ENCODE results near the gene NPHP4.

The NPHP4 gene

DNA sequence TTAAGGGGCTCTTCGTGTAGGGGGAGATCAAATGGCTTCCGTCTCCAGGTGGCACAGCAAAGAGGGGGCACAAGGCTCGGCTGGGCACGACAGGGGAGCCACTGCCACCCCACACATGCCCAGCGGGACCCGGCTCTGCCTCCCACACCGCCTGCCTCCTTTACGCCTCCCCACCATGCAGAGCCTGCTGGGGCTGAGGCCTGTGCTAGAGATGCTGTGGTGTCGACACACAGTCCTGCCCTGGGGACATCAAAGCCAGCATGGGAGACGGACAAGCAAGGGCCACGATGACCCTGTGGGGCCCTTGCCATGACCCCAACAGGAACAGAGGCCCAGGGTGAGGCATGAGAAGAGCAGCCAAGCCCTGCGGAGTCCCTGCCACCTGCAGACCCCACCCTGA is 102.8 kb downstream of the NPHP4 start:
- no peak overlapping the region for H3K4me3 ChIP-seq (replicated peaks in 1 of 2; ENCODE audit: low read depth in 2 of 2, low read length in 2 of 2)
- TF ChIP-seq, protein P1, sequence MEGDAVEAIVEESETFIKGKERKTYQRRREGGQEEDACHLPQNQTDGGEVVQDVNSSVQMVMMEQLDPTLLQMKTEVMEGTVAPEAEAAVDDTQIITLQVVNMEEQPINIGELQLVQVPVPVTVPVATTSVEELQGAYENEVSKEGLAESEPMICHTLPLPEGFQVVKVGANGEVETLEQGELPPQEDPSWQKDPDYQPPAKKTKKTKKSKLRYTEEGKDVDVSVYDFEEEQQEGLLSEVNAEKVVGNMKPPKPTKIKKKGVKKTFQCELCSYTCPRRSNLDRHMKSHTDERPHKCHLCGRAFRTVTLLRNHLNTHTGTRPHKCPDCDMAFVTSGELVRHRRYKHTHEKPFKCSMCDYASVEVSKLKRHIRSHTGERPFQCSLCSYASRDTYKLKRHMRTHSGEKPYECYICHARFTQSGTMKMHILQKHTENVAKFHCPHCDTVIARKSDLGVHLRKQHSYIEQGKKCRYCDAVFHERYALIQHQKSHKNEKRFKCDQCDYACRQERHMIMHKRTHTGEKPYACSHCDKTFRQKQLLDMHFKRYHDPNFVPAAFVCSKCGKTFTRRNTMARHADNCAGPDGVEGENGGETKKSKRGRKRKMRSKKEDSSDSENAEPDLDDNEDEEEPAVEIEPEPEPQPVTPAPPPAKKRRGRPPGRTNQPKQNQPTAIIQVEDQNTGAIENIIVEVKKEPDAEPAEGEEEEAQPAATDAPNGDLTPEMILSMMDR (IDR thresholded peaks at IDR 0.05; ENCODE audit: low read depth, low read length), result no peak
- DNase-seq (ENCODE audit: low read depth in 2 of 2), result no peak

DNA sequence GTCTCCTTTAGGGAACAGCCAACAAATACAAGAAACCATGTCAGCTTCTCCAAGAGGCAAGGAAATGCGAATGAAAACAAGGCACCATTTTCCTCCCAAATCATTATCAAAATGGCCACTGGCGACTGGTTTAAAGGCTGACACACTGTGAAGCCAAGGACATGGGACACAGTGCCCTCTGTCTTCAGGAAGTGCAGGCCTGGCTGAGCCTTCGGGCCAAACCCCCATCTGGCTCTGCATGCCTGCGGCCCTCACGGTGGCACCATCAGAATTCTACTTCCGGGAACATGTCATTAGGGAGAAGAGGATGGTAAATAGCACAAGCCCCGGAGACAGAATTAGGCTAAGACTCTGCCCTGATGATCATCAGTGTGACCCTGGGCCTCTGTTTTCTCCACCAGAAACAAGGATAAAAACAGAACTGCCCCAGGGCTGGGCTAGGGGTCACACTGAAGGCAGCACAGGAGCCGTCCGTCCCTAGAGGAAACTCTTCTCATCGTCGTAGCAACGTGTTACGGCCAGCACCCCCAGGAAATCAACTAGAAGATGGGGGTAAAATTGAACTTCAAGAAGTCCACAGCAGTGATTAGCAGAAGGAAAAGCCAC is 103.5 kb downstream of the NPHP4 start:
- no peak for DNase-seq (ENCODE audit: low read depth in 2 of 2)
- TF ChIP-seq, protein P1 (IDR thresholded peaks at IDR 0.05; ENCODE audit: low read depth, low read length), result no peak
- no peak overlapping the region for H3K4me3 ChIP-seq (replicated peaks in 1 of 2; ENCODE audit: low read depth in 2 of 2, low read length in 2 of 2)

DNA sequence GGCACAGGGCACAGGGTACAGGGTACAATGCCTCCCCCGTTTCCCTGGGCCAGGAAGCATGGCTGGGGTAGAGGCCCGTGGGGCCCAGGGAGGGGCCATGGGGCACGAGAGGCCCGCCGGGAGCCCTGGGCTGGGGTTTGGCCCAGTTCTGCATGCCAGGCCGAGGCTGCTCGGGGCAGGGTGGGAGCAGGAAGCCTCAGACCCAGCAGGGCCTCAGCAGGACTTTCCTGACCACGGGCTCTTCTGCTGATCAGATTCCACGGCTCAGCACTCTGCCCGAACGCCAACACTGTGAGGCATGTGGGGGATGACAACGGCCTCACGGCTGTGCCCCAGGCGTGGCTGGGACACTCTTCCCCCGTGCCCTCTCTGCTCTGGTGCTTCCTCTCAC is 104.3 kb downstream of the NPHP4 start:
- H3K4me3 ChIP-seq (replicated peaks in 1 of 2; ENCODE audit: low read depth in 2 of 2, low read length in 2 of 2), result no peak overlapping the region
- TF ChIP-seq, protein P1 (IDR thresholded peaks at IDR 0.05; ENCODE audit: low read depth, low read length), result no peak
- no peak for DNase-seq (ENCODE audit: low read depth in 2 of 2)

DNA sequence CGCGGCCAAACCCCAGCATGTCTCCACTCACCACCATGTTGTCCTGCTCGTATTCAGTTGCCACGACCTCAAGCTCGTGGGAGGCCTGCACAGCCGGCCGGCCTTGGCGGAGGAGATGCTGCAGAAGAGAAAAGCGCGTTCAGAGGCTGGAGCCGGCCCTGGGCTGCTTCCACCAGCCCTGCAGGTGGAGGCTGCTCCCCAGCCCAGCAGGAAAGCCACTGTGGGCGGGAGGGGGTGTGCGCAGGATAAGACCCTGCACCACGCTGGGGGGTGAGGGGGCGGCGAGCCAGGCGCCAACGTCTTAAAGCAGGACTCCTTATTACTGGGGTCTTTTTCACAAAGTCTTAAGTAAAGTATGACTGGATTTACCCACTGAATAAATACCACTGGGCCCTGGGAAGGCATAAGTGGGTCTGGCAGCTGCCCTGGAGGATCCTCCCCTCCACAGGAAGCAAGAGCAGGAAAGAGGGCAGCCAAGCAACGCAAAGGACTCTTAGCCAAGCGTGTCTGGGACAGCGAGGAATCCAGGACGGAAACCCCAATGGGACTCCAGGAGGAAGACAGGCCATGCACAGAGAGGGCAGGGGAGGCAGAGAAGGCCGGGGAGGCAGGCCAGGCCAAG is 104.8 kb downstream of the NPHP4 start:
- TF ChIP-seq, protein P1 (IDR thresholded peaks at IDR 0.05; ENCODE audit: low read depth, low read length), result no peak
- DNase-seq (ENCODE audit: low read depth in 2 of 2), result no peak
- no peak overlapping the region for H3K4me3 ChIP-seq (replicated peaks in 1 of 2; ENCODE audit: low read depth in 2 of 2, low read length in 2 of 2)

DNA sequence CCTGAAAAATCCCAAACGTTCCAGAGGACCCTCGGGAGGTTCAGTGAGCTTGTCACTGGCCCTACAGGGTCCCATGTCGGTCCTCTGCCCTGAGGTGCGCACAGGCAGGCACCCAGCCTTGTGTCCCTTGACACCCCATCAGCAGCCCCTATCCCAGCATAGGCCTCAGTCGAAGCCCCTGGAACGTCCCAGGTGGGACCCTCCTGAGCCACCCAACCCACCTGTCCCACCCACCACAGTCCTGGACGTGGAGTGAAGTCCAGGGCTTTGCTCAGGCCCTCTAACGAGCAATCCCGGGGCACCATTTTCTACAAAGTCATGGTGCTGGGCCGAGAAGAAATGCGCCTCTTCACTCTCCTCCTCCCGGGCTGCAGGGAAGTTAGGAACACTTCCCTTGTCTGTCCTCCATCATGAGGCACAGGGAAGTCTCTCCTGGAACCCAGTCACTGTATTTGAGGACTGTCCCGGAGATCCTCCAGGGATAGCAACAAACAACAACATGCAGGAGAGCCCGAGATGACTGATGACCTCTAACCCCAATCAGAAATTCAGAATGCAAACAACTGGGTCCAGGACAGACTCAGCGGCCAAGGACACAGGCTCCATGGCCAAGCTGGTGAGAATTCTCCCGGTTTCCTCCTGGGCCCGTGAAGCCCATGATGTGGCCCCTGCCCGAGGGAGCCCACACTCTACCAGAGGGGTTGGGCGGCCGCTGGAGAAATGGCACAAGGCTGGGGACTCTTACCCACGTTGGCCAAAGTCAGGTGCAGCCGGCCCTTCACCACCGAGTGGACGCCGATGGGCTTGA is 105.5 kb downstream of the NPHP4 start:
- TF ChIP-seq, protein P1 (IDR thresholded peaks at IDR 0.05; ENCODE audit: low read depth, low read length), result no peak
- DNase-seq (ENCODE audit: low read depth in 2 of 2), result no peak
- H3K4me3 ChIP-seq (replicated peaks in 1 of 2; ENCODE audit: low read depth in 2 of 2, low read length in 2 of 2), result no peak overlapping the region

DNA sequence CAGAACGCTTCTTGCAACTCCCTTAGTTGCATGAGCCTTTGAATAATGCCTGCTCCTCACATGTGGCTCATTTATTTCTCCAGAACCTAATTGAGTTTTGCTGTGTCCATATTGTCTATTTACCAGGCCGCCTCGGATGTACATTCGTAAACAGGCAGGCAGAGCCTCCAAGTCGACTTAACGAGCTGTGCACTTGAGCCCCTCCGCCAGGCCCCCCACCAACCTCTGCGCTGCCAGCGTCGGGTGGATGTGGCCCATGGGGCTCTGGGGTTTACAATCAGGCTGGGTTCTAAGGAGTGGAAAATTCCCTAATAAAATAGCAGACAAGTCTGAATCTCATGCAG is 106.1 kb downstream of the NPHP4 start:
- no peak overlapping the region for H3K4me3 ChIP-seq (replicated peaks in 1 of 2; ENCODE audit: low read depth in 2 of 2, low read length in 2 of 2)
- TF ChIP-seq, protein P1 (IDR thresholded peaks at IDR 0.05; ENCODE audit: low read depth, low read length), result no peak
- DNase-seq (ENCODE audit: low read depth in 2 of 2), result no peak
